IMR-90 (cell line): ENCODE results near the gene NDRG4.

Experiments
- BHLHE40 ChIP-seq: fragments of 150-350 bp; IDR thresholded peaks from 2 replicates; pipeline ENCODE4 v1.6.1; 2016; ENCODE audit warnings: mild to moderate bottlenecking, low read depth, low read length
- CEBPB ChIP-seq: IDR thresholded peaks from 2 replicates; pipeline ENCODE4 v1.6.1; 2012; ENCODE audit warnings: low read depth, low read length, improper control_type of control experiment
- CHD1 ChIP-seq: IDR thresholded peaks from 2 replicates; pipeline ENCODE4 v1.6.1; 2012; ENCODE audit warnings: low read depth, low read length, improper control_type of control experiment
- FOS ChIP-seq: fragments of 150-350 bp; IDR thresholded peaks from 2 replicates; pipeline ENCODE4 v1.6.1; 2016; ENCODE audit warnings: low read depth, low read length
- MXI1 ChIP-seq: IDR thresholded peaks from 2 replicates; pipeline ENCODE4 v1.6.1; 2012; ENCODE audit warnings: low read depth, mild to moderate bottlenecking, low read length, moderate library complexity, borderline replicate concordance
- POLR2A ChIP-seq: IDR thresholded peaks from 2 replicates; pipeline ENCODE4 v1.6.1; 2012; ENCODE audit warnings: mild to moderate bottlenecking, low read depth, low read length
- TF ChIP-seq, protein P1 (sequence below): conservative IDR thresholded peaks from 2 replicates; pipeline ENCODE4 v1.5.1; 2012; ENCODE audit warnings: mild to moderate bottlenecking, low read depth, low read length, improper control_type of control experiment

DNA sequence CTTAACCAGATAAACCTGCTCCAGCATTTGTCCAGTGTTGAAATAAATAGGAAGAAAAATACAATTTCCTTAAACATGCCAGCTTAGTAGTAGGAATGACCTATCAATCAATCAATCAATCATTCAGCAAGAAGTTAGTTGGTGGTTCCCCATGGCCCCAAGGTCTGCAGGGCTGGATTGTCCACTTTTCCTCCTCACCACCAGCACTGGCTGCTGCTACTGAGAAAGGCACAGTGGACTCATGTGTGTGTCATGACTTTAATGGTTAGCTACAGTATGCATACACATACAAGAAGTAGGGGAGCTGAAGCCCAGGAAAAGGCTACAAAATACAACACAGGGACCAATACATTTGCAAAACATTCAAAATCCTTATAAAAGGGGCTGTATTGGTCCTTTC lies 19.8 kb downstream of the NDRG4 start:
- TF ChIP-seq POLR2A: no peak
- TF ChIP-seq, protein P1, sequence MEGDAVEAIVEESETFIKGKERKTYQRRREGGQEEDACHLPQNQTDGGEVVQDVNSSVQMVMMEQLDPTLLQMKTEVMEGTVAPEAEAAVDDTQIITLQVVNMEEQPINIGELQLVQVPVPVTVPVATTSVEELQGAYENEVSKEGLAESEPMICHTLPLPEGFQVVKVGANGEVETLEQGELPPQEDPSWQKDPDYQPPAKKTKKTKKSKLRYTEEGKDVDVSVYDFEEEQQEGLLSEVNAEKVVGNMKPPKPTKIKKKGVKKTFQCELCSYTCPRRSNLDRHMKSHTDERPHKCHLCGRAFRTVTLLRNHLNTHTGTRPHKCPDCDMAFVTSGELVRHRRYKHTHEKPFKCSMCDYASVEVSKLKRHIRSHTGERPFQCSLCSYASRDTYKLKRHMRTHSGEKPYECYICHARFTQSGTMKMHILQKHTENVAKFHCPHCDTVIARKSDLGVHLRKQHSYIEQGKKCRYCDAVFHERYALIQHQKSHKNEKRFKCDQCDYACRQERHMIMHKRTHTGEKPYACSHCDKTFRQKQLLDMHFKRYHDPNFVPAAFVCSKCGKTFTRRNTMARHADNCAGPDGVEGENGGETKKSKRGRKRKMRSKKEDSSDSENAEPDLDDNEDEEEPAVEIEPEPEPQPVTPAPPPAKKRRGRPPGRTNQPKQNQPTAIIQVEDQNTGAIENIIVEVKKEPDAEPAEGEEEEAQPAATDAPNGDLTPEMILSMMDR: no peak
- TF ChIP-seq CHD1: no peak
- TF ChIP-seq FOS: no peak
- TF ChIP-seq BHLHE40: no peak
- no peak for TF ChIP-seq CEBPB
- no peak for TF ChIP-seq MXI1
